Peyer's patch (tissue), 4 donors: ENCODE results near the gene ABCA3. TPM values are rescaled to one million over a fixed set of nuclear protein-coding genes. Genes with fewer than 3 reads are reported as not detected.

Experiments
- DNase-seq, 3 donors: peaks; one replicate each; pipeline ENCODE4 v3.0.0-alpha.2; 2017 to 2019
- H3K27ac ChIP-seq, 4 donors: fragments of 200-600 bp; sonication (generic); one replicate each; pipeline ENCODE4 v1.5.1; 2016 to 2019
- H3K27me3 ChIP-seq, 2 donors: fragments of 200-600 bp; sonication (generic); one replicate each; pipeline ENCODE4 v1.5.1; 2019
- H3K36me3 ChIP-seq, 3 donors: fragments of 200-600 bp; sonication (generic); one replicate each; pipeline ENCODE4 v1.5.1; 2016 to 2019
- H3K4me1 ChIP-seq, 4 donors: fragments of 200-600 bp; sonication (generic); one replicate each; pipeline ENCODE4 v1.5.1; 2016 to 2019
- H3K4me3 ChIP-seq, 4 donors: fragments of 200-600 bp; sonication (generic); 1 replicate in 3 of 4; 2 replicates in 1 of 4; pipeline ENCODE4 v1.5.1; 2016 to 2019; ENCODE audit warnings: mild to moderate bottlenecking in 1 of 4
- H3K9me3 ChIP-seq, 4 donors: fragments of 200-600 bp; sonication (generic); one replicate each; pipeline ENCODE4 v1.5.1; 2016 to 2019; ENCODE audit warnings: mild to moderate bottlenecking in 1 of 4
- POLR2A ChIP-seq, 2 donors: fragments of 450-650 bp; IDR thresholded peaks; one replicate each; pipeline ENCODE4 v1.5.1; 2017; ENCODE audit warnings: antibody characterized with exemption in 2 of 2, mild to moderate bottlenecking in 2 of 2, moderate library complexity in 2 of 2
- total RNA-seq, 4 donors: library from RNA; depleted of rRNA; stranded (reverse); fragments of >200 nt; gene quantifications; one replicate each; pipeline ENCODE4 v1.1.0, GENCODE V29; 2016
- TF ChIP-seq, protein P1 (sequence below), 6 experiments: fragments of 450-650 bp in 4 of 6; fragments of 200-600 bp in 2 of 6; sonication (generic) in 1 of 6; IDR thresholded peaks; one replicate each; pipeline ENCODE4 v1.5.1; 2017 to 2019; ENCODE audit warnings: antibody characterized with exemption in 6 of 6, mild to moderate bottlenecking in 3 of 6, moderate library complexity in 1 of 6

ABCA3 gene
- total RNA-seq, 4 donors from 2014 or later = 3.2 to 6.6 (median 4.6) TPM

DNA sequence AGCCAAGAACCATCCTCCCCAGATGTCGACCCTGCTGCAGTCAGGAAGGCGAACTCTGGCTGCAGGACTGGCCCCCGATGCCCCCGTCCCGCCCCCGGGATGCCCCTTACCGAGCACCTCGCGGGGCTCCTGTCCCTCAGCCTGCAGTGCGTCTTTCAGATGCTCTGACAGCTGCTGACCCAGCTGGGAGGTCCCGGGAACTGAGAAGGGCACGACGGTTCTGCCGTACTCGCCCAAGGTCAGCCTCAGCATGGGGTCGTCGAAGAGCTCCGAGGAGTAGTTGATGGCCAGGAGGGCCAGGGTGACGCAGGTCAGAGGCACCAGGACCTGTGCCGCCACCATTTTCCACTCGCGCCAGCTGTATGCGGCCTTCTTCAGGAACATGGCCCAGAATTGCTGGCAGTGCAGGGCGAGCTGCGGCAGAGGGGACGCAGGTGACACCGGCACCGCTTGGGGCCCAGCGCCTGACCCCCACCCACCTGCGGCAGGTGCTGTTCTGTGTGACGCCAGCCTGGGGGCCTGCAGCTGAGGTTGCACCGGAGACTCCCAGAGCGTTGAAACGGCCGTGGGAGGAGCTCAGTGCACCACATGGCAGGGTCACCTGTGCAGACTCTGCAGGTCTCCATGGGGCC is 52.5 kb downstream of the ABCA3 start:
- no peak for DNase-seq
- H3K27ac ChIP-seq = no peak overlapping the region
- no peak overlapping the region for H3K4me3 ChIP-seq
- no peaks in the 10 kb centered on the region for H3K4me1 ChIP-seq
- TF ChIP-seq POLR2A (IDR thresholded peaks at IDR 0.05) = no peak
- TF ChIP-seq, protein P1, sequence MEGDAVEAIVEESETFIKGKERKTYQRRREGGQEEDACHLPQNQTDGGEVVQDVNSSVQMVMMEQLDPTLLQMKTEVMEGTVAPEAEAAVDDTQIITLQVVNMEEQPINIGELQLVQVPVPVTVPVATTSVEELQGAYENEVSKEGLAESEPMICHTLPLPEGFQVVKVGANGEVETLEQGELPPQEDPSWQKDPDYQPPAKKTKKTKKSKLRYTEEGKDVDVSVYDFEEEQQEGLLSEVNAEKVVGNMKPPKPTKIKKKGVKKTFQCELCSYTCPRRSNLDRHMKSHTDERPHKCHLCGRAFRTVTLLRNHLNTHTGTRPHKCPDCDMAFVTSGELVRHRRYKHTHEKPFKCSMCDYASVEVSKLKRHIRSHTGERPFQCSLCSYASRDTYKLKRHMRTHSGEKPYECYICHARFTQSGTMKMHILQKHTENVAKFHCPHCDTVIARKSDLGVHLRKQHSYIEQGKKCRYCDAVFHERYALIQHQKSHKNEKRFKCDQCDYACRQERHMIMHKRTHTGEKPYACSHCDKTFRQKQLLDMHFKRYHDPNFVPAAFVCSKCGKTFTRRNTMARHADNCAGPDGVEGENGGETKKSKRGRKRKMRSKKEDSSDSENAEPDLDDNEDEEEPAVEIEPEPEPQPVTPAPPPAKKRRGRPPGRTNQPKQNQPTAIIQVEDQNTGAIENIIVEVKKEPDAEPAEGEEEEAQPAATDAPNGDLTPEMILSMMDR (IDR thresholded peaks at IDR 0.05) = no peak
- no peaks in the 10 kb centered on the region for H3K36me3 ChIP-seq
- H3K9me3 ChIP-seq = no peaks in the 10 kb centered on the region
- no peaks in the 10 kb centered on the region for H3K27me3 ChIP-seq

DNA sequence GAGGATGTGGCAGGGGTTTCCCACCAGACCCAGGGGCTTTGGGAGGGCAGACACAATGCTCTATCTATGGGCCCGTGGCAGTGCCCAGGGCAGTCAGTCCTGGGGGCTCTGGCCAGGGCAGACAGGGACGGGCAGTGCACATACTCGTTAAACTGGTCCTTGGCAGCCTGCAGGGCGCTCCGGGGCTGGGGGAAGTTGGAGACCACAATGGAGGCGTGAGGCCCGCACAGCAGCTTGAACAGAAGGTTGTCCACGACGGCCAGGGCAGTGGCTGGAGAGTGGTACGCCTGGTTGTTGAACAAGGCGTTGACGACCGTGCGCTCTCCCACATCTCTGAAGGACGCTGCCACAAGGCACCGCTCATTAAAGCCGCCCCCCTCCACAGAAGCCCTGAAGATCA is 54.0 kb downstream of the ABCA3 start:
- Histone ChIP-seq H3K4me1 (no peaks in the 10 kb centered on the region), H3K4me3 (no peak overlapping the region), H3K9me3 (no peaks in the 10 kb centered on the region), H3K27me3 (no peaks in the 10 kb centered on the region), H3K27ac (no peak overlapping the region), H3K36me3 (no peaks in the 10 kb centered on the region)
- TF ChIP-seq POLR2A (IDR thresholded peaks at IDR 0.05) = no peak
- TF ChIP-seq, protein P1 (IDR thresholded peaks at IDR 0.05) = no peak
- DNase-seq = no peak

DNA sequence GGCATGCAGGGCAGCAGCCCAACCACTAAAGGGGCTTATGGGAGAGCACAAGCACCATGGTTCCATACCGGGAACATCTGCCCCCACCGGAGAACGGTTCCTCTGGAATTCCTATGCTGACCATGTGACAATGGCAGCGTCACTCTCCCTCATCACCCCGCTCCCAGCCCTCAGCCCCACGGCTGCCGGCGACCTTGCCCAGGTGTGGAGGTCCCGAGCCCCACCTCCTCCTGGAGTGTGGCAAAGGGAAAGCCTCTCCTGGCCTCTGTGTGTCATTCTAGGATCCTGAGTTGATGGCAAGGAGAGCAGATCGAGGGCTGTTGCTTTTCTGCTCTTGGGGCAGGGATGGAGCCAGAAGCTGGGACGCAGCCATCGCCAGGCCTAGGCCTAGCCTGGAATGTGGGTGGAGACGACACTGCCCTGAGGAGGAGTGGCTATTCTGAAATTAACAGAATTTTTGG is 54.8 kb downstream of the ABCA3 start:
- no peak for DNase-seq
- TF ChIP-seq, protein P1 (IDR thresholded peaks at IDR 0.05) = no peak
- no peak for TF ChIP-seq POLR2A (IDR thresholded peaks at IDR 0.05)
- Histone ChIP-seq H3K4me1 (no peaks in the 10 kb centered on the region), H3K4me3 (no peak overlapping the region), H3K27ac (no peak overlapping the region), H3K27me3 (no peaks in the 10 kb centered on the region), H3K36me3 (no peaks in the 10 kb centered on the region), H3K9me3 (no peaks in the 10 kb centered on the region)

DNA sequence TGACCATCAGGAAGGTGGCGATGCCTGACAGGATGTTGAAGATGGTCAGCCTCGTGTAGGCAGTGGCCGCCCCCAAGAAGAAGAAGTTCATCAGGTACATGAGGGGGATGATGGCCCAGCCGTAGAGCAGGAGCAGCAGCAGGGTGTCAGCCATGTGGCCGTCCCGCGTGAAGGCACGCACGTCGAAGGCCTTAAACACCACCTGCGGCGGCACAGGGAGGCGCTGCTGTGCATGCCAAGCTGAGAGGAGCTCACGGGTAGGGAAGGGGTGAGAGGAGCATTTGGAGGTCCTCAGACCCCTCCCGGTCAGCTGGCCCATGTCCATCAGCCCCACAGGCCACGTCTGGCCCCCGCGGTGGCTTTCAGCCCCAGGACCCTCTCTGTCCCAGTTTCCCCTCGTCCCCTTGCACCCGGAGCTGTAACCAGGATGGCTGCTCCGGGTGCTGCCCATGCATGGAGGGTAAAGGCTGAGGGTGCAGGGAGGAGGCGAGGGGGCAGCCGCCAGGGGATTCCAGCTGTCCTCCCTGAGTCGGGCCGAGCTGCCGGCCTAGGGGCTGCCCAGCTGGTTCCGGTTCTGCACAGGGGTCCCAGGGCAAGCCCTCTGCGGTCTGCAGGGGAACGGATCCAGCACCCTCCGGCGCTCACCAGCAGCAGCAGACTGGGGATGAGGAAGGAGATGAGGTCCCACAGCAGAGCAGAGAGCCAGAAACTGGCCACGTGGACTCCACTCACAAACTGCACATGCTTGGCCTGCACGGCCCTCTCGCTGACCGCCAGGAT is 55.5 kb downstream of the ABCA3 start:
- Histone ChIP-seq H3K27me3 (no peaks in the 10 kb centered on the region), H3K9me3 (no peaks in the 10 kb centered on the region), H3K36me3 (no peaks in the 10 kb centered on the region), H3K27ac (no peak overlapping the region), H3K4me1 (no peaks in the 10 kb centered on the region), H3K4me3 (no peak overlapping the region)
- DNase-seq = no peak
- TF ChIP-seq, protein P1 (IDR thresholded peaks at IDR 0.05) = no peak
- TF ChIP-seq POLR2A (IDR thresholded peaks at IDR 0.05) = no peak

DNA sequence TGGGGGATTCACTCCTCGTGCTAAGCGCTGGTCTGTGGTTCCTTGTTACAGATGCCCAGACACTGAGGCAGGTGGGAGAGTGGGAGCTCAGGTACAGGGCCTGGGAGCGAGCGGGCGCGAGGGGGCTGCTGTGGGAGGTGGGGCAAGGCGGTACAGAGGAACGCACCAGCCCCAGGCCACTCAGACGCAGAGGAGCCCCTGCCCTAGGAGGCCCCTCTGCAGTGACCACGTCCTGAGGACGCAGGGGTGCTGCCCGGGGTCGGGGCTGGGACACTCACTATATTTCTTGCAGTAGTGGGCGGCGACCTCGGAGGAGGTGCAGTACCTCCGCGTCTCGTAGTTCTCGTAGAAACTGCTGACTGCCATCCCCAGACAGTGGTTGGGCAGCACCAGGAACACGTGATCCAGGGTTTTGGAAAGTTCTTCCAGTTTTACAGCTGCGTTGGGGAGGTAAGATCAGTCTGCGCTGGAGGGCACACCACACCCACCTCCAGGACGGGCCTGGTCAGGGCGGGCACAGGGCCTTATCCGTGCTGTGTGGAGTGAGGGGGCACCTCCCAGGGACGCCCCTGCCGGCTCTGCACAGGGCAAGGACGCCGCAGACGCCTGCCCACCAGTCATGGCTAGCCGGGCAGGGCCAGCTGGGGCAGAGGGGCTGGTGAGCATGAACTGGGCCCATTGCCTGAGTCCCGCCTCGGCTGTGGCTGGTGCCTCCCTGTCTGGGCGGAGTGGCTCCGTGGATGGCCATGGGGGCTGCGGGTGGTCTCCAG is 56.3 kb downstream of the ABCA3 start:
- H3K27ac ChIP-seq = no peak overlapping the region
- DNase-seq = no peak
- no peaks in the 10 kb centered on the region for H3K36me3 ChIP-seq
- H3K27me3 ChIP-seq = no peaks in the 10 kb centered on the region
- H3K9me3 ChIP-seq = no peaks in the 10 kb centered on the region
- no peaks in the 10 kb centered on the region for H3K4me1 ChIP-seq
- TF ChIP-seq, protein P1 (IDR thresholded peaks at IDR 0.05) = no peak
- no peak for TF ChIP-seq POLR2A (IDR thresholded peaks at IDR 0.05)
- H3K4me3 ChIP-seq = no peak overlapping the region
